HepG2 (cell line): ENCODE measurements around the gene NTMT1. TPM values are rescaled to one million over a fixed set of nuclear protein-coding genes. Genes with fewer than 3 reads are reported as not detected.

Source experiments
- AGO2 ChIP-seq: fragments of 200-400 bp; formaldehyde crosslinking; optimal IDR thresholded peaks from 2 replicates; pipeline ENCODE3; 2017; ENCODE audit warnings: mild to moderate bottlenecking, low read depth, low read length, moderate library complexity
- ASH2L ChIP-seq: fragments of 300-600, 200-600 bp; sonication (generic); IDR thresholded peaks from 2 replicates; pipeline ENCODE4 v1.7.0; 2017; ENCODE audit warnings: low read depth, mild to moderate bottlenecking, moderate library complexity, mixed read lengths, low read length; ENCODE audit not compliant: insufficient read length
- CSRNP2 ChIP-seq: sonication (generic); formaldehyde crosslinking; conservative IDR thresholded peaks from 2 replicates; pipeline ENCODE4 v1.8.0; 2022; ENCODE audit warnings: low read depth, missing genetic modification reagents
- FOXO4 ChIP-seq: sonication (generic); formaldehyde crosslinking; conservative IDR thresholded peaks from 2 replicates; pipeline ENCODE4 v1.8.1; 2023; ENCODE audit warnings: missing genetic modification reagents
- NCOA5 ChIP-seq: sonication (generic); formaldehyde crosslinking; IDR thresholded peaks from 2 replicates; pipeline ENCODE4 v1.4.0; 2020; ENCODE audit warnings: missing genetic modification reagents
- RBM39 ChIP-seq: fragments of 200-400 bp; formaldehyde crosslinking; IDR thresholded peaks from one replicate; pipeline ENCODE4 v1.6.1; 2018; ENCODE audit warnings: antibody characterized with exemption, mild to moderate bottlenecking, low read depth, low read length; ENCODE audit not compliant: poor library complexity, severe bottlenecking
- RFX1 ChIP-seq: fragments of 450-650 bp; IDR thresholded peaks from 2 replicates; pipeline ENCODE4 v1.6.1; 2017
- SMARCE1 ChIP-seq: fragments of 450-650 bp; IDR thresholded peaks from 2 replicates; pipeline ENCODE4 v1.6.1; 2017; ENCODE audit warnings: borderline replicate concordance
- SMC3 ChIP-seq: IDR thresholded peaks from 2 replicates; pipeline ENCODE4 v1.6.1; 2011; ENCODE audit warnings: low read length, improper control_type of control experiment
- SMYD3 ChIP-seq: sonication (generic); formaldehyde crosslinking; IDR thresholded peaks from 2 replicates; pipeline ENCODE4 v1.8.1; 2023; ENCODE audit warnings: mild to moderate bottlenecking, missing genetic modification reagents
- SRY ChIP-seq: sonication (generic); formaldehyde crosslinking; IDR thresholded peaks from 2 replicates; pipeline ENCODE4 v1.8.0; 2022; ENCODE audit warnings: mild to moderate bottlenecking, missing genetic modification reagents
- TFDP2 ChIP-seq: sonication (generic); formaldehyde crosslinking; IDR thresholded peaks from 2 replicates; pipeline ENCODE4 v1.4.0; 2020; ENCODE audit warnings: missing genetic modification reagents
- ZFY ChIP-seq: sonication (generic); formaldehyde crosslinking; IDR thresholded peaks from 2 replicates; pipeline ENCODE4 v1.4.0; 2020; ENCODE audit warnings: missing genetic modification reagents
- ZNF101 ChIP-seq: sonication (generic); formaldehyde crosslinking; IDR thresholded peaks from 2 replicates; pipeline ENCODE4 v1.4.0; 2020; ENCODE audit warnings: mild to moderate bottlenecking, low read depth, missing genetic modification reagents, borderline replicate concordance
- ZNF136 ChIP-seq: sonication (generic); formaldehyde crosslinking; IDR thresholded peaks from 2 replicates; pipeline ENCODE4 v1.8.1; 2022; ENCODE audit warnings: low read depth, mild to moderate bottlenecking, moderate library complexity, missing genetic modification reagents
- ZNF333 ChIP-seq: sonication (generic); formaldehyde crosslinking; IDR thresholded peaks from 2 replicates; pipeline ENCODE4 v1.4.0; 2020; ENCODE audit warnings: mild to moderate bottlenecking, missing genetic modification reagents, borderline replicate concordance
- ZNF33B ChIP-seq: sonication (generic); formaldehyde crosslinking; IDR thresholded peaks from 2 replicates; pipeline ENCODE4 v1.5.1; 2020; ENCODE audit warnings: mild to moderate bottlenecking, missing genetic modification reagents
- ZNF605 ChIP-seq: sonication (generic); formaldehyde crosslinking; IDR thresholded peaks from 2 replicates; pipeline ENCODE4 v1.8.0; 2022; ENCODE audit warnings: mild to moderate bottlenecking, missing genetic modification reagents
- ZNF775 ChIP-seq: sonication (generic); formaldehyde crosslinking; IDR thresholded peaks from 2 replicates; pipeline ENCODE4 v1.4.0; 2020; ENCODE audit warnings: missing genetic modification reagents, mild to moderate bottlenecking, moderate library complexity, borderline replicate concordance
- ZNF816 ChIP-seq: sonication (generic); formaldehyde crosslinking; IDR thresholded peaks from 2 replicates; pipeline ENCODE4 v1.8.0; 2022; ENCODE audit warnings: missing genetic modification reagents, mild to moderate bottlenecking, borderline replicate concordance
- polyA plus RNA-seq, 8 experiments: library from polyadenylated mRNA; depleted of rRNA in 3 of 8; stranded (reverse) in 7 of 8; unstranded in 1 of 8; fragments of >200 nt; fragmentation: Illumina TruSeq in 4 of 8; extraction: Trizol in 4 of 8; gene quantifications; 2 replicates each; pipeline versions ENCODE4 v1.2.1 to v1.2.3, GENCODE V29; 2011 to 2016; ENCODE audit warnings: low read depth in 4 of 8, missing spikeins in 1 of 8, mixed read lengths in 1 of 8; ENCODE audit not compliant: insufficient read depth in 1 of 8
- total RNA-seq, 5 experiments: library from RNA; depleted of rRNA; stranded (reverse); fragments of >200 nt; fragmentation: Illumina TruSeq; extraction: Trizol; gene quantifications; 2 replicates each; pipeline ENCODE4 v1.2.3, GENCODE V29; 2016; ENCODE audit warnings: low read depth in 1 of 5
- TF ChIP-seq, protein P1 (sequence below): sonication (generic); formaldehyde crosslinking; IDR thresholded peaks from 2 replicates; pipeline ENCODE4 v1.4.0; 2020; ENCODE audit warnings: mild to moderate bottlenecking, missing genetic modification reagents, borderline replicate concordance
- TF ChIP-seq, protein P2 (sequence below): sonication (generic); formaldehyde crosslinking; IDR thresholded peaks from 2 replicates; pipeline ENCODE4 v1.4.0; 2020; ENCODE audit warnings: missing genetic modification reagents, borderline replicate concordance

NTMT1 gene
- total and polyA plus RNA-seq, 2 of the 13 experiments (the other 11 are each of a cell fraction or from before 2014, with no cell fraction given) = 49.1 to 53.8 TPM

DNA sequence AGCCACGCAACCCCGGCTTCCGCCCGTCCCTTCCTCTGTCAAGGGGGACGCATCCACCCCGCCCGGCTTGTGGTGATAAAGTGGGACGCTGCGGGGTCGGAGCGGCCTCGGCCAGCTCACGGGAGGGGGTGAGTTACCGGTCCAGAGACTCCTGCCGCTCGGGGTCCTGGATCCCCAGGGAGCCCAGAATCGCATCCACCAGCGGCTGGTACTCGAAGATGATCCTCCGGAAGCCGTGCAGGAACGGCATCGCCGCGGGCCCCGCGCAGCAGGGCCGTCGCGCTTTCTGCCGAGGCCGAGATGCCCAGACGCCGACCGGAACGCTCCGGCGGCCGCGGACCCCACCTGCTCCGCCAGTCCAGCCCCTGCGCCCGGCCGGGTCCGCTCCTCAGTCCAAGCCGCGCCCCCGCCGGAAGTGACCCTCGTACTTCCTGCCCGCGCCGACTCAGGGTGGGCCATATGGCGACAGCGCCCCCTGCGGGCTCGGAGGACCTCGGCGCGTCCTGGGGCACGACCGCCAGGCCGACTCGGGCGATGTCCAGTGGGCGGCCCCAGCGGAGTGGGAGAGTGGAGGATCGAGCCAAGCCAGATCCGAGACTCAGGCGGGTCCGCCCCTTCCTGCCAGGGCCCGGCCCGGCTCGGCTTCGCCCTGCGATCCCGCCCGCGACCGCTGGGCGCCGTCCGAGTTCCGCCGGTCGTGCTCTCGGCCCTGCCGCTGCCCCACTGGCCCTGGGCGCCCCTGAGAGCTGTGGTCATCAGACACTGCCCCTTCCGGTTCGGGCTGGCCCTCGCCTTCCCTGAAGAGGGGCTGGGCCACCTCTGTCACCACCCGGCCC lies 16.0 kb downstream of the NTMT1 start, which contains the start of gene ASB6 (continued):
- TF ChIP-seq ZFY (peak; percentile 89), CSRNP2 (CRISPR knock-in tag) (no peak), ZNF775 (CRISPR knock-in tag) (no peak), ZNF136 (CRISPR knock-in tag) (no peak), RFX1 (no peak), ZNF816 (CRISPR knock-in tag) (peak; percentile 35; the same call in 1 of the 2 replicates), SMC3 (peak; percentile 23; the same call in 1 of the 2 replicates), TFDP2 (CRISPR knock-in tag) (peak; percentile 82), RBM39 (peak; percentile 90), FOXO4 (no peak), ASH2L (peak; percentile 72), SMARCE1 (no peak), ZNF605 (CRISPR knock-in tag) (peak; percentile 36; the same call in 1 of the 2 replicates), SRY (CRISPR knock-in tag) (peak; percentile 83), ZNF333 (CRISPR knock-in tag) (no peak), NCOA5 (no peak), AGO2 (peak; percentile 54), SMYD3 (CRISPR knock-in tag) (peak; percentile 67; the same call in 1 of the 2 replicates), ZNF33B (peak; percentile 89; the same call in 1 of the 2 replicates), ZNF101 (CRISPR knock-in tag) (no peak)
- TF ChIP-seq, protein P1, sequence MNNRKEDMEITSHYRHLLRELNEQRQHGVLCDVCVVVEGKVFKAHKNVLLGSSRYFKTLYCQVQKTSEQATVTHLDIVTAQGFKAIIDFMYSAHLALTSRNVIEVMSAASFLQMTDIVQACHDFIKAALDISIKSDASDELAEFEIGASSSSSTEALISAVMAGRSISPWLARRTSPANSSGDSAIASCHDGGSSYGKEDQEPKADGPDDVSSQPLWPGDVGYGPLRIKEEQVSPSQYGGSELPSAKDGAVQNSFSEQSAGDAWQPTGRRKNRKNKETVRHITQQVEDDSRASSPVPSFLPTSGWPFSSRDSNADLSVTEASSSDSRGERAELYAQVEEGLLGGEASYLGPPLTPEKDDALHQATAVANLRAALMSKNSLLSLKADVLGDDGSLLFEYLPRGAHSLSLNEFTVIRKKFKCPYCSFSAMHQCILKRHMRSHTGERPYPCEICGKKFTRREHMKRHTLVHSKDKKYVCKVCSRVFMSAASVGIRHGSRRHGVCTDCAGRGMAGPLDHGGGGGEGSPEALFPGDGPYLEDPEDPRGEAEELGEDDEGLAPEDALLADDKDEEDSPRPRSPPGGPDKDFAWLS (CRISPR knock-in tag) = peak; percentile 73; the same call in 1 of the 2 replicates
- TF ChIP-seq, protein P2, sequence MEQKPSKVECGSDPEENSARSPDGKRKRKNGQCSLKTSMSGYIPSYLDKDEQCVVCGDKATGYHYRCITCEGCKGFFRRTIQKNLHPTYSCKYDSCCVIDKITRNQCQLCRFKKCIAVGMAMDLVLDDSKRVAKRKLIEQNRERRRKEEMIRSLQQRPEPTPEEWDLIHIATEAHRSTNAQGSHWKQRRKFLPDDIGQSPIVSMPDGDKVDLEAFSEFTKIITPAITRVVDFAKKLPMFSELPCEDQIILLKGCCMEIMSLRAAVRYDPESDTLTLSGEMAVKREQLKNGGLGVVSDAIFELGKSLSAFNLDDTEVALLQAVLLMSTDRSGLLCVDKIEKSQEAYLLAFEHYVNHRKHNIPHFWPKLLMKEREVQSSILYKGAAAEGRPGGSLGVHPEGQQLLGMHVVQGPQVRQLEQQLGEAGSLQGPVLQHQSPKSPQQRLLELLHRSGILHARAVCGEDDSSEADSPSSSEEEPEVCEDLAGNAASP = peak; percentile 72
